Measurements from ENCODE around the gene ST8SIA1.

DNA sequence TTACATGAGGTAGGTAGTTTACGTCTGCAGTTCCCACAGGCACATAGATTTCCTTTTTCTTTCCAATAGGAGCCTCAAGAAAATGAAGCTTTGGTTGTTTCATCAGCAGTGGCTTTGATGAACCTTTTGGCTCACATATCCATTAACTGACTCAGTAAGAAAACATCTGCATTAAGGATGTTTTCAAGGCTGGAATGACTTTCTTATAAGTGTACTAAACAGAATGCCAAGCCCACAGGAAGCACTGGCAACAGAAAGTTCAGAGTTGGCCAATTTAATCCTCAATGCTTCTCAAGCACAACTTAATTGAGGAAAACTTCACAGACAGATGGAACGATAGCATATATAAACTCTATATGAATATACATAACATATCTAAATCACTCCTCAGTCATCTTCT lies 63.5 kb downstream of the ST8SIA1 start:
- TF ChIP-seq, protein P1, sequence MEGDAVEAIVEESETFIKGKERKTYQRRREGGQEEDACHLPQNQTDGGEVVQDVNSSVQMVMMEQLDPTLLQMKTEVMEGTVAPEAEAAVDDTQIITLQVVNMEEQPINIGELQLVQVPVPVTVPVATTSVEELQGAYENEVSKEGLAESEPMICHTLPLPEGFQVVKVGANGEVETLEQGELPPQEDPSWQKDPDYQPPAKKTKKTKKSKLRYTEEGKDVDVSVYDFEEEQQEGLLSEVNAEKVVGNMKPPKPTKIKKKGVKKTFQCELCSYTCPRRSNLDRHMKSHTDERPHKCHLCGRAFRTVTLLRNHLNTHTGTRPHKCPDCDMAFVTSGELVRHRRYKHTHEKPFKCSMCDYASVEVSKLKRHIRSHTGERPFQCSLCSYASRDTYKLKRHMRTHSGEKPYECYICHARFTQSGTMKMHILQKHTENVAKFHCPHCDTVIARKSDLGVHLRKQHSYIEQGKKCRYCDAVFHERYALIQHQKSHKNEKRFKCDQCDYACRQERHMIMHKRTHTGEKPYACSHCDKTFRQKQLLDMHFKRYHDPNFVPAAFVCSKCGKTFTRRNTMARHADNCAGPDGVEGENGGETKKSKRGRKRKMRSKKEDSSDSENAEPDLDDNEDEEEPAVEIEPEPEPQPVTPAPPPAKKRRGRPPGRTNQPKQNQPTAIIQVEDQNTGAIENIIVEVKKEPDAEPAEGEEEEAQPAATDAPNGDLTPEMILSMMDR (conservative IDR thresholded peaks at IDR 0.05 in 1 of 2, IDR thresholded peaks at IDR 0.05 in 1 of 2; ENCODE audit: extremely low read depth in 1 of 2, insufficient read depth in 1 of 2, low read depth in 1 of 2, low read length in 2 of 2) = no peak
- no peak for TF ChIP-seq EZH2 (IDR thresholded peaks at IDR 0.05; ENCODE audit: borderline replicate concordance, low read length)
